Lower lobe of right lung (tissue), 2 donors: ENCODE results near the gene TPM3. TPM values are rescaled to one million over a fixed set of nuclear protein-coding genes. Genes with fewer than 3 reads are reported as not detected.

ENCODE experiments used
- ATAC-seq, 2 donors: fragments of 200-7000 bp; cut with Tn5 transposase; one replicate each; pipeline ENCODE4 v1.9.1; 2020 to 2022; ENCODE audit warnings: mild to moderate bottlenecking in 2 of 2, moderate library complexity in 2 of 2
- DNase-seq: peaks from one replicate; pipeline ENCODE4 v3.0.0-alpha.2; 2020
- H3K27ac ChIP-seq: fragments of 200-600 bp; one replicate; pipeline ENCODE4 v1.8.0; 2022
- H3K27me3 ChIP-seq: fragments of 200-600 bp; one replicate; pipeline ENCODE4 v1.8.0; 2022; ENCODE audit warnings: low read depth
- H3K36me3 ChIP-seq: fragments of 200-600 bp; one replicate; pipeline ENCODE4 v1.8.0; 2022; ENCODE audit warnings: mild to moderate bottlenecking
- H3K4me1 ChIP-seq: fragments of 200-600 bp; one replicate; pipeline ENCODE4 v1.8.0; 2022
- H3K4me3 ChIP-seq: fragments of 200-600 bp; one replicate; pipeline ENCODE4 v1.8.0; 2022; ENCODE audit warnings: mild to moderate bottlenecking
- H3K9me3 ChIP-seq: fragments of 200-600 bp; one replicate; pipeline ENCODE4 v1.8.0; 2022
- CTCF ChIP-seq: fragments of 200-600 bp; IDR thresholded peaks from one replicate; pipeline ENCODE4 v1.8.0; 2022; ENCODE audit warnings: antibody characterized with exemption, mild to moderate bottlenecking
- intact Hi-C: fragments of 100-400 bp; cut with DNase I; formaldehyde crosslinking; loops from one replicate; pipeline ENCODE4 v1.11.0; 2022
- total RNA-seq: library from RNA; stranded (reverse); fragmentation: NEBNext Ultra II Directional; extraction: Animal tissue kit (Norgen Biotek cat#: 25700); gene quantifications from one replicate; pipeline ENCODE4 v1.2.1, GENCODE V29; 2021
- donor health status: DM: no; HTN: yes; CAD: no; lungs with severe emphysema.

Gene TPM3
- total RNA-seq, 1 donor from 2014 or later = 334 TPM

- intact Hi-C loops = no loop called here
- DNase-seq = peak; percentile 79
- Histone ChIP-seq H3K4me1 (peaks cover 61% of the 10 kb centered on the region), H3K4me3 (peak overlapping the region; percentile 77), H3K36me3 (peaks cover 42% of the 10 kb centered on the region), H3K27me3 (no peaks in the 10 kb centered on the region), H3K27ac (peak overlapping the region; percentile 97), H3K9me3 (no peaks in the 10 kb centered on the region)
- peak; percentile 65 to 69 for ATAC-seq
- TF ChIP-seq CTCF = no peak
Observed at GRCh38 chr1:154221278-154222001, 29.5 kb upstream of the TPM3 start.

GRCh38 chr1:154220970-154221277 lies 29.0 kb upstream of the TPM3 start:
- H3K27me3 ChIP-seq = no peaks in the 10 kb centered on the region
- no peak for TF ChIP-seq CTCF
- H3K36me3 ChIP-seq = peaks cover 39% of the 10 kb centered on the region
- intact Hi-C loops = no loop called here
- DNase-seq = no peak
- no peaks in the 10 kb centered on the region for H3K9me3 ChIP-seq
- H3K27ac ChIP-seq = peak overlapping the region; percentile 97
- peaks cover 61% of the 10 kb centered on the region for H3K4me1 ChIP-seq
- no peak for ATAC-seq
- H3K4me3 ChIP-seq = peak overlapping the region; percentile 77

GRCh38 chr1:154220071-154220969 lies 28.4 kb upstream of the TPM3 start, which contains the start of gene UBAP2L:
Gene UBAP2L (plus strand): TSS chr1:154220955. CDS start chr1:154225124, 4,169 bp downstream.
- no peak for TF ChIP-seq CTCF
- peaks cover 61% of the 10 kb centered on the region for H3K4me1 ChIP-seq
- H3K27ac ChIP-seq = peak within 1 kb of the TSS; percentile 97
- intact Hi-C loops = no loop called here
- peaks cover 34% of the 10 kb centered on the region for H3K36me3 ChIP-seq
- DNase-seq = peak; percentile 100
- H3K4me3 ChIP-seq = peak within 1 kb of the TSS; percentile 77
- H3K27me3 ChIP-seq = no peaks in the 10 kb centered on the region
- peak; percentile 97 to 98 for ATAC-seq
- no peaks in the 10 kb centered on the region for H3K9me3 ChIP-seq

- Histone ChIP-seq H3K9me3 (no peaks in the 10 kb centered on the region), H3K4me1 (peaks cover 53% of the 10 kb centered on the region), H3K4me3 (peak overlapping the region; percentile 77), H3K36me3 (peaks cover 38% of the 10 kb centered on the region), H3K27ac (peak overlapping the region; percentile 97), H3K27me3 (no peaks in the 10 kb centered on the region)
- intact Hi-C loops = no loop called here
- DNase-seq (no peak), ATAC-seq (no peak)
- TF ChIP-seq CTCF = no peak
Observed at GRCh38 chr1:154219541-154219940, 27.6 kb upstream of the TPM3 start.

GRCh38 chr1:154218545-154218944 lies 26.6 kb upstream of the TPM3 start:
- peaks cover 43% of the 10 kb centered on the region for H3K4me1 ChIP-seq
- ATAC-seq (no peak), DNase-seq (no peak)
- no peak overlapping the region for H3K27ac ChIP-seq
- no peak for TF ChIP-seq CTCF
- intact Hi-C loops = no loop called here
- H3K4me3 ChIP-seq = peak overlapping the region; percentile 77
- H3K9me3 ChIP-seq = no peaks in the 10 kb centered on the region
- peaks cover 48% of the 10 kb centered on the region for H3K36me3 ChIP-seq
- H3K27me3 ChIP-seq = no peaks in the 10 kb centered on the region
